Forelimb muscle (tissue), 1 donor: ENCODE results near the gene CTNNA3. TPM values are rescaled to one million over a fixed set of nuclear protein-coding genes. Genes with fewer than 3 reads are reported as not detected.
A peak's percentile ranks its signal among the peaks of the same experiment; 100 is the strongest.
"Not testable (repeated sequence)": the region's sequence is repeated elsewhere in the genome, so short reads cannot be mapped to it uniquely, and the experiment has no call there.

Experiments used
- DNase-seq: peaks from one replicate; pipeline ENCODE4 v3.0.0-alpha.2; 2013; ENCODE audit warnings: low read depth
- polyA plus RNA-seq: library from polyadenylated mRNA; unstranded; fragments of 120-200 nt; gene quantifications from one replicate; pipeline ENCODE4 v1.2.1, GENCODE V29; 2013; ENCODE audit not compliant: insufficient read length

CTNNA3 gene
- polyA plus RNA-seq: 12.6 TPM

GRCh38 chr10:67696029-67696428 is at the start of gene CTNNA3:
TSS of gene CTNNA3 (minus strand) at chr10:67696195.
- DNase-seq: no peak

GRCh38 chr10:67735430-67735829 is 39.4 kb upstream of the CTNNA3 start:
- DNase-seq: no peak

GRCh38 chr10:67733511-67733910 is 37.5 kb upstream of the CTNNA3 start:
- no peak for DNase-seq

GRCh38 chr10:67725567-67725966 is 29.6 kb upstream of the CTNNA3 start:
- DNase-seq: no peak

GRCh38 chr10:67723601-67724000 is 27.6 kb upstream of the CTNNA3 start:
- DNase-seq: no peak

- DNase-seq: no peak
These were observed 26.1 kb upstream of the CTNNA3 start for GRCh38 chr10:67722113-67722512.

GRCh38 chr10:67716455-67716854 is 20.5 kb upstream of the CTNNA3 start:
- not testable (repeated sequence) for DNase-seq

- no peak for DNase-seq
These were observed 9.9 kb upstream of the CTNNA3 start for GRCh38 chr10:67705921-67706320.

- DNase-seq: not testable (repeated sequence)
These were observed 3.7 kb upstream of the CTNNA3 start for GRCh38 chr10:67699613-67700270.

GRCh38 chr10:67698164-67698563 is 2.2 kb upstream of the CTNNA3 start:
- no peak for DNase-seq

- DNase-seq: peak; percentile 9
These were observed 1.7 kb upstream of the CTNNA3 start for GRCh38 chr10:67697724-67698131.

- no peak for DNase-seq
These were observed 684 bp upstream of the CTNNA3 start for GRCh38 chr10:67696679-67697078.

- DNase-seq: no peak
These were observed 440 bp downstream of the CTNNA3 start for GRCh38 chr10:67695555-67695954.

- DNase-seq: not testable (repeated sequence)
These were observed 4.1 kb downstream of the CTNNA3 start for GRCh38 chr10:67691861-67692260.

GRCh38 chr10:67690540-67690939 is 5.5 kb downstream of the CTNNA3 start:
- not testable (repeated sequence) for DNase-seq

GRCh38 chr10:67684140-67684539 is 11.9 kb downstream of the CTNNA3 start:
- DNase-seq: not testable (repeated sequence)

GRCh38 chr10:67678335-67678974 is 17.5 kb downstream of the CTNNA3 start:
- no peak for DNase-seq

- DNase-seq: no peak
These were observed 19.7 kb downstream of the CTNNA3 start for GRCh38 chr10:67676208-67676825.

- DNase-seq: no peak
These were observed 25.6 kb downstream of the CTNNA3 start for GRCh38 chr10:67670401-67670800.

- DNase-seq: no peak
These were observed 26.0 kb downstream of the CTNNA3 start for GRCh38 chr10:67669978-67670377.

GRCh38 chr10:67668448-67668847 is 27.5 kb downstream of the CTNNA3 start:
- no peak for DNase-seq

- DNase-seq: no peak
These were observed 29.0 kb downstream of the CTNNA3 start for GRCh38 chr10:67667035-67667425.

GRCh38 chr10:67666416-67667034 is 29.5 kb downstream of the CTNNA3 start:
- no peak for DNase-seq
